ENCODE measurements around the gene CPA5. TPM values are rescaled to one million over a fixed set of nuclear protein-coding genes. Genes with fewer than 3 reads are reported as not detected.

Gene CPA5
- total RNA-seq, 1 donor from 2014 or later: not detected

- H3K27ac Mint-ChIP-seq: peak overlapping the region; percentile 70
- TF ChIP-seq EZH2phosphoT487 (IDR thresholded peaks at IDR 0.05): no peak
- TF ChIP-seq EZH2 (IDR thresholded peaks at IDR 0.05): no peak
- TF ChIP-seq CTCF (IDR thresholded peaks at IDR 0.05): no peak
- H2AFZ ChIP-seq (replicated peaks): no peak overlapping the region
- no peaks in the 10 kb centered on the region for H4K20me1 ChIP-seq (ENCODE audit: low read depth)
- no peaks in the 10 kb centered on the region for H3F3A ChIP-seq (ENCODE audit: low read depth)
- H3K27ac ChIP-seq: no peak overlapping the region
- H3K4me1 Mint-ChIP-seq: peaks cover 43% of the 10 kb centered on the region
- H3K4me2 ChIP-seq: no peak overlapping the region
- no peak overlapping the region for H3K9ac ChIP-seq
- no peaks in the 10 kb centered on the region for H3K79me2 ChIP-seq (ENCODE audit: low read depth)
- no peak overlapping the region for H3K4me3 Mint-ChIP-seq
- peaks cover 26% of the 10 kb centered on the region for H3K9me3 Mint-ChIP-seq
- H3K27me3 Mint-ChIP-seq (ENCODE audit: insufficient read depth, low read depth): peaks cover 11% of the 10 kb centered on the region
- peaks cover 4% of the 10 kb centered on the region for H3K36me3 Mint-ChIP-seq
- no peaks in the 10 kb centered on the region for H3K27me3 ChIP-seq
- no peak for DNase-seq (ENCODE audit: low spot score)
- H3K4me1 ChIP-seq: no peaks in the 10 kb centered on the region
- no peaks in the 10 kb centered on the region for H3K9me3 ChIP-seq (ENCODE audit: low read depth)
- no peak overlapping the region for H3K4me3 ChIP-seq
- H3K36me3 ChIP-seq: no peaks in the 10 kb centered on the region
Measured at GRCh38 chr7:130363026-130363847, 18.6 kb downstream of the CPA5 start.

GRCh38 chr7:130364451-130364850 lies 19.8 kb downstream of the CPA5 start:
- H3K4me3 Mint-ChIP-seq: peak overlapping the region; percentile 36
- peaks cover 2% of the 10 kb centered on the region for H3K36me3 Mint-ChIP-seq
- no peaks in the 10 kb centered on the region for H3K79me2 ChIP-seq (ENCODE audit: low read depth)
- TF ChIP-seq CTCF (IDR thresholded peaks at IDR 0.05) (no peak), EZH2phosphoT487 (IDR thresholded peaks at IDR 0.05) (no peak)
- peaks cover 11% of the 10 kb centered on the region for H3K27me3 Mint-ChIP-seq (ENCODE audit: insufficient read depth, low read depth)
- peaks cover 51% of the 10 kb centered on the region for H3K4me1 Mint-ChIP-seq
- H3K9ac ChIP-seq: no peak overlapping the region
- no peaks in the 10 kb centered on the region for H3K27me3 ChIP-seq
- no peaks in the 10 kb centered on the region for H3K9me3 ChIP-seq (ENCODE audit: low read depth)
- no peak overlapping the region for H3K4me3 ChIP-seq
- H3K4me2 ChIP-seq: no peak overlapping the region
- H4K20me1 ChIP-seq (ENCODE audit: low read depth): no peaks in the 10 kb centered on the region
- no peak overlapping the region for H3K27ac Mint-ChIP-seq
- H3K27ac ChIP-seq: no peak overlapping the region
- no peak overlapping the region for H2AFZ ChIP-seq (replicated peaks)
- H3K9me3 Mint-ChIP-seq: peaks cover 16% of the 10 kb centered on the region
- H3K36me3 ChIP-seq: no peaks in the 10 kb centered on the region
- no peaks in the 10 kb centered on the region for H3K4me1 ChIP-seq
- H3F3A ChIP-seq (ENCODE audit: low read depth): no peaks in the 10 kb centered on the region
- no peak for DNase-seq (ENCODE audit: low spot score)

GRCh38 chr7:130365088-130365487 lies 20.5 kb downstream of the CPA5 start:
- peaks cover 12% of the 10 kb centered on the region for H3K9me3 Mint-ChIP-seq
- Histone ChIP-seq H3K27me3 (no peaks in the 10 kb centered on the region), H3K9ac (no peak overlapping the region), H3K4me2 (no peak overlapping the region), H3K9me3 (ENCODE audit: low read depth) (no peaks in the 10 kb centered on the region), H3K4me1 (no peaks in the 10 kb centered on the region), H2AFZ (replicated peaks) (no peak overlapping the region), H3K4me3 (no peak overlapping the region), H3K79me2 (ENCODE audit: low read depth) (no peaks in the 10 kb centered on the region), H3K36me3 (no peaks in the 10 kb centered on the region), H4K20me1 (ENCODE audit: low read depth) (no peaks in the 10 kb centered on the region), H3F3A (ENCODE audit: low read depth) (no peaks in the 10 kb centered on the region), H3K27ac (no peak overlapping the region)
- H3K4me1 Mint-ChIP-seq: peaks cover 56% of the 10 kb centered on the region
- H3K36me3 Mint-ChIP-seq: peaks cover 2% of the 10 kb centered on the region
- peak overlapping the region; percentile 36 for H3K4me3 Mint-ChIP-seq
- TF ChIP-seq EZH2phosphoT487 (IDR thresholded peaks at IDR 0.05) (no peak), CTCF (IDR thresholded peaks at IDR 0.05) (no peak), EZH2 (IDR thresholded peaks at IDR 0.05) (no peak)
- peaks cover 11% of the 10 kb centered on the region for H3K27me3 Mint-ChIP-seq (ENCODE audit: insufficient read depth, low read depth)
- peak overlapping the region; percentile 99 for H3K27ac Mint-ChIP-seq
- DNase-seq (ENCODE audit: low spot score): no peak
